ENCODE measurements around the gene TFDP1. TPM values are rescaled to one million over a fixed set of nuclear protein-coding genes. Genes with fewer than 3 reads are reported as not detected.

TFDP1 gene
- total RNA-seq, 1 donor from 2014 or later, result 49.4 TPM

DNA sequence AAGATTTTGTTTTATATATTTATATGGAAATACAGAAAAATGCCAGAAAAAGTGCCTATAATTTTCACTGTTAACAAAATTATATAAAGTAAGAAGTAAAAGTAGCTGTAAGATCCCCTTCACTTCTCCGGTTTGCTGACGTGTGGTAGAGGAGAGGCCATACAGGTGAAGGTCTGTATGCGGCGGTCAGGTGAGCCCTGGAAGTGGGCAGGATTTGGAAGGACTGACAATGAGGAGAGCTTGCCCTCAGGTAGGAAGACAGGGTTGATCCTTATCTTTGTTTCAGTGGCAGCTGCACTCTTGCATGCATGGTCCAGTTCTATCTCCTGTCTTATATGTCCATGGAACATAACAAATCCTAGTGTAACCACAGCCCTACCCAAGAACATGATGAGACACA lies 16.9 kb upstream of the TFDP1 start:
- Mint-ChIP-seq H3K27me3 (ENCODE audit: low read depth, unreplicated experiment) (peaks cover 17% of the 10 kb centered on the region), H3K9me3 (ENCODE audit: unreplicated experiment) (no peaks in the 10 kb centered on the region), H3K4me1 (ENCODE audit: low read depth, unreplicated experiment) (no peaks in the 10 kb centered on the region), H3K36me3 (ENCODE audit: low read depth, unreplicated experiment) (no peaks in the 10 kb centered on the region), H3K27ac (ENCODE audit: unreplicated experiment) (no peak overlapping the region), H3K4me3 (ENCODE audit: unreplicated experiment) (no peak overlapping the region)
- Histone ChIP-seq H3K27ac (ENCODE audit: low read depth, low read length) (no peak overlapping the region), H2AFZ (ENCODE audit: low read depth, low read length) (no peak overlapping the region), H4K20me1 (ENCODE audit: insufficient read depth, low read length) (no peaks in the 10 kb centered on the region), H3K9me3 (ENCODE audit: insufficient read depth, low read depth, low read length) (no peaks in the 10 kb centered on the region), H3K9ac (ENCODE audit: low read length) (no peak overlapping the region), H3K4me3 (ENCODE audit: insufficient read depth, low read depth, low read length) (no peak overlapping the region), H3K27me3 (ENCODE audit: insufficient read depth, low read length) (no peaks in the 10 kb centered on the region), H3K4me1 (ENCODE audit: insufficient read depth, low read length) (no peaks in the 10 kb centered on the region), H3K4me2 (ENCODE audit: low read length) (no peak overlapping the region), H3K36me3 (ENCODE audit: insufficient read depth, low read length) (no peaks in the 10 kb centered on the region), H3K79me2 (ENCODE audit: insufficient read depth, low read length) (no peaks in the 10 kb centered on the region)
- DNase-seq (ENCODE audit: low read depth) (no peak), FAIRE-seq (no peak)
- TF ChIP-seq, protein P1, sequence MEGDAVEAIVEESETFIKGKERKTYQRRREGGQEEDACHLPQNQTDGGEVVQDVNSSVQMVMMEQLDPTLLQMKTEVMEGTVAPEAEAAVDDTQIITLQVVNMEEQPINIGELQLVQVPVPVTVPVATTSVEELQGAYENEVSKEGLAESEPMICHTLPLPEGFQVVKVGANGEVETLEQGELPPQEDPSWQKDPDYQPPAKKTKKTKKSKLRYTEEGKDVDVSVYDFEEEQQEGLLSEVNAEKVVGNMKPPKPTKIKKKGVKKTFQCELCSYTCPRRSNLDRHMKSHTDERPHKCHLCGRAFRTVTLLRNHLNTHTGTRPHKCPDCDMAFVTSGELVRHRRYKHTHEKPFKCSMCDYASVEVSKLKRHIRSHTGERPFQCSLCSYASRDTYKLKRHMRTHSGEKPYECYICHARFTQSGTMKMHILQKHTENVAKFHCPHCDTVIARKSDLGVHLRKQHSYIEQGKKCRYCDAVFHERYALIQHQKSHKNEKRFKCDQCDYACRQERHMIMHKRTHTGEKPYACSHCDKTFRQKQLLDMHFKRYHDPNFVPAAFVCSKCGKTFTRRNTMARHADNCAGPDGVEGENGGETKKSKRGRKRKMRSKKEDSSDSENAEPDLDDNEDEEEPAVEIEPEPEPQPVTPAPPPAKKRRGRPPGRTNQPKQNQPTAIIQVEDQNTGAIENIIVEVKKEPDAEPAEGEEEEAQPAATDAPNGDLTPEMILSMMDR (IDR thresholded peaks at IDR 0.05; ENCODE audit: insufficient read depth, low read depth, low read length), result no peak
- no peak for TF ChIP-seq EZH2 (IDR thresholded peaks at IDR 0.05; ENCODE audit: insufficient read depth, low read length)

DNA sequence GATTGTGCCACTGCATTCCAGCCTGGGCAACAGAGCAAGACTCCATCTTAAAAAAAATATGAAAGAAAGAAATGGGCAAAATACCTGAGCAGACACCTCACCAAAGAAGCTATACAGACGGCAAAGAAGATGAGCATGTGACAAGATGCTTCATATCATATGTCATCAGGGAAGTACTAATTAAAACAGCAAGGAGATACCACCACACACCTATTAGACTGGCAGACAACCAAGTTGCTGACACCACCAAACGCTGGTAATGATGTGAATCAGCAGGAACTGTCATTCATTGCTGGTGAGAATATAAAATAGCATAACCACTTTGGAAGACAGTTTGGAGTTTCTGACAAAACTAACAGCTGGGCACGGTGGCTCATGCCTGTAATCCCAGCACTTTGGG lies 11.5 kb upstream of the TFDP1 start:
- H3K9me3 Mint-ChIP-seq (ENCODE audit: unreplicated experiment), result no peaks in the 10 kb centered on the region
- no peak overlapping the region for H2AFZ ChIP-seq (ENCODE audit: low read depth, low read length)
- no peak for TF ChIP-seq EZH2 (IDR thresholded peaks at IDR 0.05; ENCODE audit: insufficient read depth, low read length)
- TF ChIP-seq, protein P1 (IDR thresholded peaks at IDR 0.05; ENCODE audit: insufficient read depth, low read depth, low read length), result no peak
- no peak overlapping the region for H3K4me3 ChIP-seq (ENCODE audit: insufficient read depth, low read depth, low read length)
- H4K20me1 ChIP-seq (ENCODE audit: insufficient read depth, low read length), result no peaks in the 10 kb centered on the region
- no peak overlapping the region for H3K4me3 Mint-ChIP-seq (ENCODE audit: unreplicated experiment)
- H3K36me3 ChIP-seq (ENCODE audit: insufficient read depth, low read length), result no peaks in the 10 kb centered on the region
- no peaks in the 10 kb centered on the region for H3K4me1 ChIP-seq (ENCODE audit: insufficient read depth, low read length)
- H3K4me1 Mint-ChIP-seq (ENCODE audit: low read depth, unreplicated experiment), result no peaks in the 10 kb centered on the region
- FAIRE-seq (no peak), DNase-seq (ENCODE audit: low read depth) (no peak)
- H3K27me3 ChIP-seq (ENCODE audit: insufficient read depth, low read length), result no peaks in the 10 kb centered on the region
- H3K9me3 ChIP-seq (ENCODE audit: insufficient read depth, low read depth, low read length), result no peaks in the 10 kb centered on the region
- H3K27ac Mint-ChIP-seq (ENCODE audit: unreplicated experiment), result no peak overlapping the region
- H3K4me2 ChIP-seq (ENCODE audit: low read length), result no peak overlapping the region
- H3K9ac ChIP-seq (ENCODE audit: low read length), result no peak overlapping the region
- no peak overlapping the region for H3K27ac ChIP-seq (ENCODE audit: low read depth, low read length)
- H3K36me3 Mint-ChIP-seq (ENCODE audit: low read depth, unreplicated experiment), result no peaks in the 10 kb centered on the region
- no peaks in the 10 kb centered on the region for H3K79me2 ChIP-seq (ENCODE audit: insufficient read depth, low read length)
- H3K27me3 Mint-ChIP-seq (ENCODE audit: low read depth, unreplicated experiment), result peaks cover 4% of the 10 kb centered on the region

DNA sequence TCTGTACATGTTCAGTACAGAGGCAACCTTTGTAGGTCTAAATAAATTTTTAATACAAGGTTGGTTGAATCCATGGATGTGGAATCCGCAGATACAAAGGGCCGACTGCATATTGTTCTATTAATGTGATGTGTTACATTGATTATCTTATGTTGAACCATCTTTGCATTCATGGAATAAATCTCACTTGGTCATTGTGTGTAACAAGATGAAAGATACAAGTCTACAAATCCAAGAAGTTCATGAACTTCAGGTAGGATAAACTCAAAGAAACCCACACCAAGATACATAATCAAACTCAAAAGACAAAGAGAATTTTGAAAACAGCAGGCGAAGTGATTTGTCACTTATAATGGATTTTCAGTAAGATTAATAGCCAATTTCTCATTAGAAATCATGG lies 8.0 kb upstream of the TFDP1 start:
- Mint-ChIP-seq H3K4me1 (ENCODE audit: low read depth, unreplicated experiment) (no peaks in the 10 kb centered on the region), H3K27me3 (ENCODE audit: low read depth, unreplicated experiment) (peaks cover 17% of the 10 kb centered on the region), H3K36me3 (ENCODE audit: low read depth, unreplicated experiment) (no peaks in the 10 kb centered on the region), H3K9me3 (ENCODE audit: unreplicated experiment) (no peaks in the 10 kb centered on the region), H3K27ac (ENCODE audit: unreplicated experiment) (no peak overlapping the region), H3K4me3 (ENCODE audit: unreplicated experiment) (no peak overlapping the region)
- no peak overlapping the region for H3K9ac ChIP-seq (ENCODE audit: low read length)
- H3K27ac ChIP-seq (ENCODE audit: low read depth, low read length), result no peak overlapping the region
- no peak overlapping the region for H3K4me3 ChIP-seq (ENCODE audit: insufficient read depth, low read depth, low read length)
- H4K20me1 ChIP-seq (ENCODE audit: insufficient read depth, low read length), result no peaks in the 10 kb centered on the region
- H2AFZ ChIP-seq (ENCODE audit: low read depth, low read length), result no peak overlapping the region
- no peak overlapping the region for H3K4me2 ChIP-seq (ENCODE audit: low read length)
- no peaks in the 10 kb centered on the region for H3K27me3 ChIP-seq (ENCODE audit: insufficient read depth, low read length)
- H3K9me3 ChIP-seq (ENCODE audit: insufficient read depth, low read depth, low read length), result no peaks in the 10 kb centered on the region
- no peaks in the 10 kb centered on the region for H3K4me1 ChIP-seq (ENCODE audit: insufficient read depth, low read length)
- H3K36me3 ChIP-seq (ENCODE audit: insufficient read depth, low read length), result no peaks in the 10 kb centered on the region
- no peak for FAIRE-seq
- no peaks in the 10 kb centered on the region for H3K79me2 ChIP-seq (ENCODE audit: insufficient read depth, low read length)
- TF ChIP-seq EZH2 (IDR thresholded peaks at IDR 0.05; ENCODE audit: insufficient read depth, low read length), result no peak
- TF ChIP-seq, protein P1 (IDR thresholded peaks at IDR 0.05; ENCODE audit: insufficient read depth, low read depth, low read length), result no peak
- DNase-seq (ENCODE audit: low read depth), result no peak

Data from astrocyte (in vitro differentiated cells and primary cell).